Measurements from ENCODE around the gene BNC2. TPM values are rescaled to one million over a fixed set of nuclear protein-coding genes. Genes with fewer than 3 reads are reported as not detected.
A peak's percentile ranks its signal among the peaks of the same experiment; 100 is the strongest.

BNC2 gene
- polyA plus RNA-seq, 1 donor = 4.6 TPM

DNA sequence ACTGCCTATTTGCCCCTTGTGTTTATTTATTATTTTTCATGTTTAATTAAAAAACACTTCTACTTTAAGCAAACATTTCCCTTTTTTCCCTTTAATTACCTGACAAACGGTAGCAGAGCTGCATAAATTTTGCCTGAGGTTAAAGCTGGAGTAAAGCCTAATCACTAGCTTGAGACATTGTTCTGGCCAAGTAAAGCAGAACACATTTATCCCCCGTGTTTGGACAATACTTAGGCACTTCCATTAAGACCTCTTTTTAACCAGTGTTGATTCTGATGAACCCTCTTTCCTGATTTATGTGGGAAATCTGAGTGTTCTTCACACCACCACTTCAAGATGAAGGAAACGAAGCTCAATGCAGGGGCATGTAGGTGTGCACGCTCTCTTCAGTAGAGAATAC lies 54.5 kb downstream of the BNC2 start:
- DNase-seq (ENCODE audit: low read depth) = no peak

DNA sequence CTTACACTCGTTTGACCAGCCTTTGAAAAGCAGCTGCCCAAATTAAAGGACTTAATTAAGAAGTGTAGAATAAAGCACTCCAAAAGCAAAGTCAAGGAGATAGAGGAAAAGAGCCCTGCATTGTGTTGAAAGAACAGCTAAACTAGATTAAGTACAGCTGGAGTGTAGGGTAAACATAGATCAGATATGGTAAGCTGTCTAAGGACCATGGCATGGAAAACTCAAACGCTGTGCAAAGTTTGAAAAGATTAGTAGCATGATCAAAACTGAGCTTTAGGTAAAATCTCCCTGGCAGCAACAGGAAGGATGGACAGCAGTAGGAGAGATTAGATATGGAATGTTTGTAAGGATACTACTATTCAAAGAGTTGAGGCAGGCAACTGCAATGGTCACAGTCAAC lies 55.4 kb downstream of the BNC2 start:
- no peak for DNase-seq (ENCODE audit: low read depth)

DNA sequence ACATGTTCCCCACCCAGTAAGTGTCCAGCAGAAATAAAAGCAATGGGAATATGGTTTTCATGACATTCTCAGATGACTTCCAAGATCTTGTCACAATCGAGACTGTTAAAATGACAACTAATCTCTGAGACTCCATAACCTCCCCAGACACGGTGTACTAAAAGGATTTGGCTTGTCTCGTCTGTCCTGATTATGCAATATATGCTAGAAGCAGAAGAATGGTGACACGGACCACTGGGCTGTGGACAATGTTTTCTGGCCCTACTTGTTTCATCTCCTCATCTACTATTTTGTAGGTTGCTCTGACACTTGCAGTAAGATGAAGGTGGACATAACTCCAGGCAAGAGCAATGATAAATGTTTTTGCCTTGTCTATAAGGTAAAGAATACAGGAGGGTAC lies 56.6 kb downstream of the BNC2 start:
- DNase-seq (ENCODE audit: low read depth) = no peak

DNA sequence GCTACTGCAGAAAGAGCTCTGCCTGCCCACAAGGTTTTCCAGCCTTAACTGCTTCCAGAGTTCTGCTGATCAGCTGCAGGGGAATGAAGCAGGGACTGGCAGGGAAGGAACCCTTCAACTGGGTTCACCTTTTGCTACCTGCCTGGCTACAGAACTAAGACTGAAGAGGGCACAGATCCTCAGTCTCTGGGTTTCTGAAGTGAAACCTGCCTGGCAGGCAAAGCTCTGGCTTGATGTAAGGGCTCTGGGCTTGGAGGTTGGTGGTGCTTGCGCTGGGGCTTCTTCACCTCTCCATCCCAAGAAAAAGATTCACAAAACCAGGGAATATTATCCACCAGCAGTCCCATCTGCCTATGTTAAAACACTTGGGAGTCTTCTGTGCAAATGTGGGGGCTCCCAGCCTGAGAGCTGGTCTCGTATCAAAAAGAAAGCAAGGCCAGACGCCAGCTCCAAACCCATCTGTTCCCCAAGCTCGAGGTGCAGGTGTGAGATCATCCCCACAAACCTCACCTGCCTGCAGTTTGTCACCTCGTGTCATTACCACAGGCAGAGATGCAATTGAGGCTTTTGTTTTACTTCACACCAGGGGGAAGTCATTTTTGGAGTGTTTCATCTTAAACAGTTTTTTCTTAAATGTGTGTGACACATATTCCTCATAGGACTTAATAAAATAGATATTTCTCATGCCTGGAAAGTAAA lies 58.3 kb downstream of the BNC2 start:
- no peak for DNase-seq (ENCODE audit: low read depth)

DNA sequence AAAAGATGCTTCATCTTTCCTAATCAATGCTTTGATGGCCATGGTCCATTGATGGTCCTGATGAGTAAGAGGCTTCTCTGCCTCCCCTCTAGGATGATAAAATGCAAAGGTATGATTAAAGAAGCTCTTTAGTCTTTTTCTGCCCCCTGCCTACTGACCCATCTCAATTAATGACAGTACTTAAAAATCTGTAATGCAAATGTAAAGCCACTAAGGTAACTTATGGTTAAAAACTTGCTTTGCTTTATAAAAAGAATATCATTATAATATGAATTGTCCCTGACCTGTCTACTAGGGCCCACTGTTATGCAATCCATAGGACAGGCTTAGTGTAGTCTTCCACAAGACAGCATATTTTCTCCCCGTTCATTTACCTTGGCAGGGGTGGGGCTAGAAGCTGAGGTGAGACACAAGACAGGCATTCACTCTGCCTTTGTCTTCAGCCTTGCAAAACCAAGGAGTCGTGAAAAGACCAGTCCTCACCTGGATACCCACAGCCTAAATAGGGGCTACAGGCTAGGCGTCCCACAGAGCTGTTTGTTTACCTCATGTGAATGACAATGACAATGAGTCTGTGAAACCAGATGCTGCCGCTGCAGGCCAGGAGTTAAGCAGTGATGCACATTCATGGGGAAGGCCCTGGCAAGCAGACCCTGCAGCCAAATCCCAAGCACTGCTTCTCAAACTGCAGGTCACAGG lies 60.4 kb downstream of the BNC2 start:
- no peak for DNase-seq (ENCODE audit: low read depth)

DNA sequence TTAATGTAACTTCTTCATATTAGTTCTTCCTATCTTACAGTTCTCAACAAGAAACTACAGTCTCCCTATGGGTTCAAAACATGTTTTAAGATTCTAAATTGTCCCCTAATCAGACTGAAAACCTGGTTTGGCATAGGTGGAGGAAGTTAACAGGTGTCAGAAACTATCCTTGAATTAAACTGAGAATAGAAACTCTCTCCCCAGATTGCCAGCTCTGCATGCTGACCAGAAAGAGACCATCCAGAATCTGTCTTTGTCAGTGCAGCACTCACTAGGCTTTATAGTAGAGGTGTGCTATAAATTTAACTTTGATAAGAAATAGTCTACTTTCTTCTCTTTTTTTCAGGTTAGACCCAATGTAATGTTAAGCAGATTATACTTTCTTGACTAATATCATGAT lies 63.8 kb downstream of the BNC2 start:
- DNase-seq (ENCODE audit: low read depth) = no peak

DNA sequence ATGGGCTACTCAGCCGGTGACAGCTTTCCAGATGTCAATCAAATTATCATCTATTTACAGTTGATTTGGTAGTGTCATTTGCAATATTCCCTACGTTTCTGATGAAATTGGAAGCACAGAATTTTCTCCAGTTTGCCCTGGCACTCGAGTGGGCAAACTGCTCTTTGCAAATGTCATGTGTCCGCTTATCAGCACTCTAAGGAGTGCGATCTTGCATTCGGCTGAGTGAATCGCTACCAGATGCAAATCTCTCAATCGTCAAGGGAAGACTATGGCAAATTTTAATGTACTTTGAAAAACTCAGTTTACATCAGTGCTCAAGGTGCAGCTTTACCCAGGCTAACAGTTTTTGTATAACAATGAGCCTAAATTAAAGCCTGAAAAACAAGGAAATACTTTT lies 66.8 kb downstream of the BNC2 start:
- DNase-seq (ENCODE audit: low read depth) = no peak

DNA sequence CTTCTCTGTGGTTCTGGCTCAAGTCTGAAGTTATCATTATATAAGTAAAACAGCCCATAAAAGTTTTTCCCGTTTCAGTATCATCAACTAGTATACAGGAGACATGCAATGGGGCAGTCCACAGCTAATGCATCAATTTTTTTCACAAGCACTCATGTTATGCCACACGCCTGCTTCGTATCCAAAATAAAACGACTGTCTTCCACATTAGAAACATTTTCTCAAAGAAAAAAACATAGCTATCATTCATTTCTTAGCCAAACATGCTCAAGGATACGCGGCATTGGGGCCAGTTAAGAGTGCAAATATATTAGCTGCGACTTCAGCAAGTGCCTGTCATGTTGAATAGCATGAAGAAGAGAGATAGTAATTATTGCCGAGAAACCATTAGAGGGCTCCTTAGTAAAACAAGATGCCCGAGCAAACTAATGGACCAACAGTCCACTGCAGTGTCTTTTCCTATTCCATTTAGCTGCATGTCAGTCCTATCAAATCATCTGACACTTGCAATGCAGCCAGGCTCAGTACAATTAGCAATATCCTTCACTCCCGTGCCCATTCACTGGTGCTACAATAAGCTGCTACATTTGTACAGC lies 68.5 kb downstream of the BNC2 start:
- no peak for DNase-seq (ENCODE audit: low read depth)

DNA sequence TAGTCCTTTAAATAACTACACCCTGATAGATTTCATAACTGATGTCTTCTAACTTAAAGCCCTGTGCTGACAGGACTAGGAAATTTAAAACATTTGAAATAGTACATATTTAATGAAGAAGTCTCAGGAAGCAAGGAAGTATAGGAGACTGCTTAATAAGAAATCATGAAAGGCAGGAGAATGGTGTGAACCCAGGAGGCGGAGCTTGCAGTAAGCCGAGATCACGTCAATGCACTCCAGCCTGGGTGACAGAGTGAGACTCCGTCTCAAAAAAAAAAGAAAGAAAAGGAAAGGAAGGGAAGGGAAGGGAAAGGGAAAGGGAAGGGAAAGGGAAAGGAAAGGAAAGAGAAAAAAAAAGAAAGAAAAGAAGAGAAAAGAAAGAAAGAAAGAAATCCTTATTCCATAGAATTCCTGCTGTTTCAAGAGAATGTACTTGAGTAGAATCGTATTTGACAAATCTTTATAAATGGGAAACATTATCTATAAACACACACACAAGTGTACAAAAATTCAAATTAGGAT lies 74.1 kb downstream of the BNC2 start:
- DNase-seq (ENCODE audit: low read depth) = no peak

DNA sequence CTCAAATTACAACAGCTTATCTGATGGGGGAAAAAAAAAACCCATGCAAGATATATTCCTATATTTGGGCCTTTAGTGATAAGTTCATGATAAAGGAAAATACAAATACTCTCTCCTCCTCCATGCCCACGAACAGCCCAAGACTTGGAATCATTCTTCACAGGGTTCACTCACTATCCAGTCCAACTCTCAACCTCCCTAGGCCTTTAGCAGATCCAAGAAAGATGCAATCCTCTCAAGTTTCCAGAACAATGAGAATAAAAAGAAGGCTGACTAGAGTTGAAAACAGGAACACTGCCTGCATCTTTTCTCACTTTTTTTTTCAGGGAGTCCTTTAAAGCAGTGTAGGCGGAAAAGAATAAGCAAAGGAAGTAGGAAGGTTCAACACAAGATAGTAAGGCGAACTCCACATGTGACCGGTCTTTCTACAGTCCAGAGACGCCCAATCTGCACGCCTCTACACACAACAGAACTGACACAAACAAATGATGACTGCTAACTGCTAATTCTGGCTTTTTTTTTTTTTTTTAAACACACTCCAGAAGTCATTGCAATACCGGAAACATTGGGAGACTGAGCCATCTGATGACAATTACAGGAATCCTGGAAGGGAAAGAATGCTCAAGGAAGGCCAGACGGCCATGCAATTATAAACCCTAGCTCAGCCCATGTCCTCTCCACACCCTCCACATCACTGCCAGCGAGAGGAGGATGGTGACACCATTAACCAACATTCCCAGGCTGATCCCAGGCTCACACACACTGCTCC lies 75.4 kb downstream of the BNC2 start:
- peak; percentile 54 for DNase-seq (ENCODE audit: low read depth)

DNA sequence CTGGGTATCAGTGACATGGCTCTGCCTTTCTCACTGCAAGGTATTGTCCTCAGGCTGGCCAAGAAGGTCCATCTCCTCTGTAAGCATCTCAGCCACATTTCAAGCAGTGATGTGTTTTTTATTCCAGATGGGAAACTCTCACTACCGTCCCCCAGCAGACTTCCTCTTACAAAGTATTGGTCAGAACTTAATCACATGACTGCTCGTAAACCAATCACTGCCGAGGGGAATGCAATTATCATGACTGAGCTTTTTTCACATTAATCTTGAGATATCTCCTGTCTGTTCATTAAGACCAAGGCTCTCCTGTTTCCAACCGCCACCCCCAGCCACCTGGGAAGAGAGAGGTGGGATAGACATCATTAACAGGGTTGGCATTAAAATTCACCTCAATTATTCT lies 76.4 kb downstream of the BNC2 start:
- DNase-seq (ENCODE audit: low read depth) = no peak

DNA sequence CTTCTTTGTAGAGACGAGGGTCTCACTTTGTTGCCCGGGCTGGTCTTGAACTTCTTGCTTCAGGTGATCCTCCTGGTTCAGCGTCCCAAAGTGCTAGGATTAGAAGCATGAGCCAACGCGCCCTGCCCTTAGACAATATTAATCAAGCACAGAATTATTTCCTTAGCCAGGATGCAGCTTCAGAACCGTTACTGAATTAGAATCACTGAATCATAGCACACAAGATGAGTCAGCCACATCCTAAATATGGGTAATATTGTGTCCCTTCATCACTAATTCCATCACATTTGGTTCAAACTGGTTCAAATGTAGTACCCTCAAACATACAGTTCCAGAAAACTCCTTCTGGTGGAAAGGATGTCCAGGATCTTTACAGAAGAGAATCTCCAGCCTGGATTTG lies 82.7 kb downstream of the BNC2 start:
- no peak for DNase-seq (ENCODE audit: low read depth)

DNA sequence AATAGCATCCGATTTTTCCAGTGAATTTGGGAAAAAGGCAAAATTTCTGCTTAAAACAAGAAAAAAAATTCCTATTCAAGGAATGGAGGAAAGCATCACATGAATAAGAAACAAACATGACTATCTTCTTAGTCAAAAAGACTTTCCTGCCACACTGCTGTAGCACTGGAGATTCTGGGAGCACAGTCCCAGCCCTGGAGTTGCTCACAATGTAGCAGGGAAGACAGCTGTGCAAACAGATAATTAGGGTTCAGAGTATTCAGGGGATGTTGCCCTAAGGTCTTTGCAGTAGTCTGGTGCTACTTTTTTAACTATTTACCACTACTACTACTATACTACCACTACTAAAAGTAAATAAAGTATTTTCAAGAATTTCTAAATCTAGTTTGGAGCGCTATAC lies 86.5 kb downstream of the BNC2 start:
- DNase-seq (ENCODE audit: low read depth) = no peak

DNA sequence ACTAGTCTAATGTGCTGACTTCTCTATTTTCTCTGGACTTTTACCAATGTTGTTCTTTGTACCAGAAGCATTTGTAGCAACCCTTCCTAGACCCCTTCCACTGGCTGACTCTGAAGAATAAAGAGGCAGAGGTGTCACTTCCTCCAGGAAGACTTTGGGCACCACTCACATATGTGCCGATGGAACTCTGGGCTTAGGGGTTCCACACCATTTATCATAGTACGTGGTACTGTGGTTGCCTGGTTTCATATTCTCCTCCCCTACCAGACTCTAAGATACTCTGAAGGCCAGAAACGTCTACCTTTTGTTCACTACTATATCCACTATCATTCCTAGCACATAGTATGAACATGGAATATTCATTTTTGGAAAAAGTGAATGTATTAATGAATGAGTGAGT lies 88.0 kb downstream of the BNC2 start:
- no peak for DNase-seq (ENCODE audit: low read depth)

DNA sequence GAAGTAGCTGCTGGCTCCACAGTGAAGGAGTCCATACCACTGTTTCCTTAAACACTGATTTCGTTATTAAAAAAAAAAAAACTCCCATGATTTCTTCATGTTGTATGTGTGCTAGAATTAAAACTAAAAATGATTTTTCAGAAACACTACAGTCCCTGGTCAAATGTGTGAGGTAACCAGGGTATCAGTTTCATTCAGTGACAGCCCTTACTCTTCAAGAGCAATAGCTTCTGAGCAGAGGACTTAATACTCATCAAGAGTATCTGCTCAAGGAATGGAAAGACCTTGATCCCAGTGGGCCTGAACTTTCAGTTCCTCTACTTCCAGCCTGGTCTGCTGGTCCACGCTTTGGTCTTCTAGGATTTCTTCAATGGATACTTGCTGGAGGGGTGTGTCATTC lies 95.1 kb downstream of the BNC2 start:
- DNase-seq (ENCODE audit: low read depth) = no peak

DNA sequence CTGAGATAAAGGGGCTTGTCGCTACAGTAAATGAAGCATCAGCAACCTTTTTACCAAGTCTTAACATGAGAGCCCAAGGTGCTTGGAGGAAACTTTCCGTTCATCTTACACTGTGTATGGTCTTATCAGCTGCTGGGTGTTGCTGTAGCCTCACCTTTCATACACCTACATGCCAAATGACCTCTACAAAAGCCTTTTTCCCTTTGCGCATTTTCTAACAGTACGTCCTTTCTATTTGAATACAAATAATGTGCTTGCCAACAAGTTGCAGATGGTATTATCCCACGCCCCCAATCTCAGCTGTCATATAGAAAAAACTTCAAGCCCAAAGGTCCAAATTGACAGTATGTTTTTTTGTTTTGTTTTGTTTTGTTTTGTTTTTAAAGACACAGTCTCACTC lies 96.9 kb downstream of the BNC2 start:
- DNase-seq (ENCODE audit: low read depth) = no peak

DNA sequence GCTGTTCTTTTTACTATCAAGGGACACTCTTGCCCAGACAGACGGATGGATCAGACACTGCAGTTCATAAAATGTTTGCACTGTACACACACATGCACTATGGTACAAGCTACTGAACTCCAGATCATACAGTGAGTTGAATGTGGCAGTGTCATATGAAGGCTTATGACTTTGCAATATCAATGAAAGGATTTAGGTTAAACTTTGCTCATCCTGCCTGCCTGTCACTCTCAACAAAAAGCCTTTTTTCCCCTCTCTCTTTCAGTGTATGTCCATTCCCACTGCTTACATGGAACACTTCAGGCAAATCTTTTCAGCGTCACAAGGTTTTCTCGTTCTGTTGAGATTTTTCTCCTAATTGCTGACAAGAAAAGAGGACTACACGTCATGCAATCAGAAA lies 97.4 kb downstream of the BNC2 start:
- no peak for DNase-seq (ENCODE audit: low read depth)

DNA sequence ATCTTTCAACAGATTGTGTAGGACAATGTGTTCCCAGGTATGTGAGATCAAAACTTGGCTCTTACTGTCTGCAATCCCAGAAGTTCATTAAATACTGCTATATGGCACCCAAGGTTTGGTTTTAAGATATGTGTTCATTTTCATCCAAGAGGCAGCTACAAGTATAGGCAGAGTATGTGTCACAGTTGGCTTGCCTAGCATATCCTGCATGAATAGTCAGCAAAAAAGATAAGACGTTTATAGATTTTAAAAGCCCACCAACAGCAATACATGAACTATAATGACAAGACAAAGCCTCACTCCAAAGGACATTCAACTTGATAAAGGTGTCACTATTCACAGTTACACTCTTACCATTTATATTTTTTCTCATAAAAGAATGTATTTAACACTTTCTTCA lies 99.1 kb downstream of the BNC2 start:
- DNase-seq (ENCODE audit: low read depth) = no peak

DNA sequence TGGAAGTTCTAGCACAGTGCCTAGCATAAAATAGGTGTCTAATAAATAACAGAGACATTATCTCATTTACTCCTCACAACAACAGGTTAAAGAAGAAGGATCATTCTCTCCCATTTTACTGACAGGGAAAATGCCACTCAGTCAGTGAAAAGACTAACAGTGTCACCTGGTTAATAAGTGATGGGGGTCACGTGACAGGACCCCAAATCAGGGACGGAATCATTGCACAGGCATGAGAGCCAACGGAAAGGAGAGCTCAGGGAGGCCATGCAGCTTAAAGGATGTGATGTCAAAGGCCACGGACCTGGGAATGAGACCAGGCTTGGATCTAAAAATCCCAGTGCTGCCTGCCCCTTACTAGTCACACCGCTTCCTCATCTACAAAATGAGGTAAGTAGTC lies 101.2 kb downstream of the BNC2 start:
- no peak for DNase-seq (ENCODE audit: low read depth)

DNA sequence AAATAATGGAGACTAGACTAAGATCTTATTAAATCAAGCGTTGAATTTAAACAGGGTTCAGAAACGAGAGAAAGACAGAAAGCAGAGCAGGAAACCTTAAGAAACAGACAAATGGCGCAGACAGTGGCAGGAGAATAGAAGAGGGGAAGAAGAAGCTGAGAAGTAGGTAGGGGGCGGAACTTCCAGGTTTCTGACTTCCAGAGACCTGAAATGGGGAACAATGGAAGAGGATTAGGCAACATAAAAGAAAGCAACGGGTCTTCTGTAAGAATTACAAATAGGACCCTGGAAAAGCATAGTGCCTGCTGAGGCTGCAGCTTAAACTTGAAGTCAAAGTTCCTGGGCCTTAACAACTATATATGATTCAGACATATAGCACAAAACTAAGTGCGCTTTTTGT lies 101.7 kb downstream of the BNC2 start:
- DNase-seq (ENCODE audit: low read depth) = no peak

DNA sequence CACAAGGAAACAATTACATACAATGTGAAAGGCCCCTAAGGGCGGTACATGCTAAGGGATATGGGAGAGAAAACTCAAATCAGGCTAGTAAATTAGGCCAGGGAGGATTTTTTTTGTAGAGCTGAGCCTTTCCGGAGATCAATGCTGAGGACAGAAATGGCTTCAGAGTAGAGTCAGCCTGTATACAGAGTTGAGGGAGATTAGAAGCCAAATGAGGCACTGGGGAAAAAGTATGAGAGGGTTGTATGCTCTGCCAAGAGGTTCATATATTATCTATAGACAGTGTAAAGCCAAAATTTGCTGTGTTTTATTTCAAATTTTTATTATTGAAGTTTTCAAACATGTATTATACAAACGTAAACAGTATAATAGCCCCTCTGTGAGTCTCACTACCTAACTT lies 103.1 kb downstream of the BNC2 start:
- DNase-seq (ENCODE audit: low read depth) = no peak

DNA sequence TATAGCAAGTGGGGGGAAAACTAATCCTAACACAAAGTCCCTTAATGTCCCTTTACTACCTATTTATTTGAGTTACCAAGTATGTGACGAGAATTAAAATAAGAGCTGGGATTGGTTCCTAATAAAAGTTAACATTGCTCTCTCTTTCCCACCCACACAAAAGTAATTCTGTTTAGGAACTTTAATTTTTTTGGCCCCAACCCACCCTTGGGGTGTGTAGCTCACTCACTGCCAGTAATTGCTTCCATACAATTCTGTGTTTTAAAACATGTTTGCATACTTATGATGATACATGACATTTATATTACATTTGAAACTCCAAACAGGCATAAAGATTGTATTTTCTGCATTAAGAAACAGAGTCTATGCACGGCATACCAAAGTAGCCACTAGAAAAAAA lies 106.5 kb downstream of the BNC2 start:
- no peak for DNase-seq (ENCODE audit: low read depth)
